Measurements from ENCODE around the gene KIAA0040.
A peak's percentile ranks its signal among the peaks of the same experiment; 100 is the strongest.

KIAA0040 gene

DNA sequence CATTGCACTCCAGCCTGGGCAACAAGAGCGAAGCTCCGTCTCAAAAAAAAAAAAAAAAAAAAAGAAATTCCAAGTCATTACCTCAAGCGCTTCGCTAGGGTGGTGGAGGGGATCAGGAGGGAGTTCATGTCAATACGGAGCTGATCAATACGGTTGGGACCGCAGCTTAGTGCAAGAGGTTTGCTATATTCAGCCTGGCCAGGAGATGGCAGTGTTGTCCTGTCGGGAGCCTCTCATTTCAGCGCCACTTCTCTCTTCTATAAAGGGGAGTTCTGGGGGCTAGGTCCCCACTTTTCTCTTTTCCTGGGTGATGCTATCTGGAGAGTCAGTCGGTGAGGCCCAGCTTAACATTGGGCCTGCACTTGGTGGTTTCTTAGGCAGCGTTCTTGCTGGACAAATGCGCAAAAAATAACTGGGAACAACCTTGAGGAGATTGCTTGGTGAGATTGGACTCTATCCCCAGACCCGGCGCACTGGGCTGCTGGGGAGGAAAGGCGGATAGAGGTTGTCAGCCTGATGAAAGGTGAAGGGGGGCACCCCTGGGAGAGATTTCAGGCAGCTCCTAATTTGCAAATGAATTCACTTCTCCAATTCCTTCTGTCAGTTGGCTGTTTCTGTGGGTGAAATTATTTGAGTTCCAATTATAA lies 40.4 kb downstream of the KIAA0040 start:
- WGBS, result 16% methylated on average over 13 of the region's 15 CpGs
- peaks cover 9% of the 10 kb centered on the region for H3K4me1 ChIP-seq (ENCODE audit: insufficient read depth, low read length)
- H3K9ac ChIP-seq (ENCODE audit: low read depth, low read length), result no peak overlapping the region
- no peaks in the 10 kb centered on the region for H3K9me3 ChIP-seq (ENCODE audit: insufficient read depth, low read depth, low read length)
- H3K4me3 ChIP-seq (ENCODE audit: low read length), result peak overlapping the region; percentile 23
- no peak overlapping the region; the same call in 1 of the 2 replicates for H3K27ac ChIP-seq (ENCODE audit: low read depth, low read length)
- H3K36me3 ChIP-seq (ENCODE audit: insufficient read depth, low read length), result no peaks in the 10 kb centered on the region
- peaks cover 14% of the 10 kb centered on the region for H3K27me3 ChIP-seq (ENCODE audit: insufficient read depth, low read length)

DNA sequence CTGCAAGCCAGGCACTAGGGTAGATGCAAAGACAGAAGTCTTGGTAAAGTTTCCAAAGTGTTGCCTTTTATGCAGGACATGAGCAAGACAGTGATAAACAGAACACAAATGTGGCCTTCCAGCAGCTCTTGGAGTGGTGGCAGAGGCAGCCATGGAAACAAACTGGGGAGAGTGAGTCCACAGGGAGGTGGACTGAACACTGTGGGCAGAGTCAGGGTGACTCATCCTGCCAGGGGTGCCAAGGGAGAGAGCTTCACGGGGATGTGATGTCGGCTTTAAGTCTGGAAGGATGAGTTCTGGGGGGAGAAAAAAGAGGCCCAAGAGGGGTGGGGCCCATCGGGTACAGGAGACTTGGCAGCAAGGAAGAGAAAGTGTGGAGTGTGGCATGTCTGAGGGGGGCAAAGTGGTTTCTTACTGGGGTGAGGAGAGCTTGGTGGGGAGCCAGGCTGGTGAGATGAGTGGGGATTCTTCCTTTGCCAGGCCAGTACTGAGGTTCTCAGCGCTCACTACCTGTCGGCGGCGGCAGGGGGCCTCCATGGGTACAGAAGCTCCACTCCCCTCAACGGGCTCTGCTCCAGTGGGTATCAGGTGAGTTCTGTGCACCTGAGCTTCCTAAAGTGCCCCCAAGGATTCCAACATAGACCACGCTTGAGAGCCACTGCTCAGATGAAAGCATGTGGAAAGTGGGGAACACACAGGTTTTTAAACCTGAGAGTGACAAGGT lies 41.8 kb downstream of the KIAA0040 start:
- Histone ChIP-seq H3K36me3 (ENCODE audit: insufficient read depth, low read length) (no peaks in the 10 kb centered on the region), H3K27me3 (ENCODE audit: insufficient read depth, low read length) (peaks cover 14% of the 10 kb centered on the region), H3K4me1 (ENCODE audit: insufficient read depth, low read length) (peaks cover 14% of the 10 kb centered on the region), H3K4me3 (ENCODE audit: low read length) (no peak overlapping the region), H3K9ac (ENCODE audit: low read depth, low read length) (no peak overlapping the region), H3K9me3 (ENCODE audit: insufficient read depth, low read depth, low read length) (no peaks in the 10 kb centered on the region), H3K27ac (ENCODE audit: low read depth, low read length) (no peak overlapping the region)
- WGBS, result 87% methylated on average over 9 of the region's 9 CpGs

DNA sequence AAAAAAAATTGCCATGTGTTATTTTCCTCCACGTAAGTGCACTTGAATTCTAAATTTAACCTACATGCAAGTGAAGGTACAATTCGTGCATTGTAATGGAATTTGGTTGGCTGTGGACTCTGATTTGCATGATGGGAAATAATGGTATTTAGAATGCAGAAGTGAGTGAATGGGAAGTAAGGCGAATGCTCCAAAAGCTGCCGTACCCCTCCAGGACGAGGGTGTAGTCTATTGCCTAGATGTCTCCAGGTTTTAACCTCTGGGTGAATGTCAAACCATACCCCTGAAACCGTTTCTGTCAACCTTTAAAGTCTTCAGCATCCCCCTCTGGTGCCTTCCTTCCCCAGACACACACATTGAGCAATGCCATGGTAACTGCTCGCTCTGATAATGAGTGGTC lies 44.5 kb downstream of the KIAA0040 start:
- H3K27me3 ChIP-seq (ENCODE audit: insufficient read depth, low read length), result peaks cover 14% of the 10 kb centered on the region
- H3K4me1 ChIP-seq (ENCODE audit: insufficient read depth, low read length), result peaks cover 14% of the 10 kb centered on the region
- no peaks in the 10 kb centered on the region for H3K9me3 ChIP-seq (ENCODE audit: insufficient read depth, low read depth, low read length)
- no peak overlapping the region for H3K4me3 ChIP-seq (ENCODE audit: low read length)
- 85% methylated on average over 7 of the region's 7 CpGs for WGBS
- no peak overlapping the region for H3K9ac ChIP-seq (ENCODE audit: low read depth, low read length)
- no peaks in the 10 kb centered on the region for H3K36me3 ChIP-seq (ENCODE audit: insufficient read depth, low read length)
- no peak overlapping the region for H3K27ac ChIP-seq (ENCODE audit: low read depth, low read length)

DNA sequence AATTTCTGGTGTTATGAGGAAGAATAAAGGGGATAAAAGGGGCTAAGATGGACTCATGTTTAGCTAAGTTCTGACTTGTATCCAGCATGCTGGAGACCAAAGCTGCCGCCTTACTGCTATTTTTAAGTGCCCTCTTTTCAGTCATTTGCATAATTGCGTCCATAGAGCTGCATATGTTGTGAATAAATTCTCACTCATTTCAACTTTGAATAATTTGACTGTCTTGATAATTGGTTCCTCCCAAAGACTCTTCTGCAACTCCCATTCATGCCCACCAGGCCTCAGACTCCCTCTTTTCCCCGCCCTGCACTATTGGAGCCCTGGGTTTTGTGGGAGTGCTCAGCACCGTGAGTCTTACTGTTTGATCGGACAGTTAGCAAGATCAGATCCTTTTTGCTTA lies 45.0 kb downstream of the KIAA0040 start:
- Histone ChIP-seq H3K27ac (ENCODE audit: low read depth, low read length) (no peak overlapping the region), H3K4me3 (ENCODE audit: low read length) (no peak overlapping the region), H3K27me3 (ENCODE audit: insufficient read depth, low read length) (peaks cover 14% of the 10 kb centered on the region), H3K36me3 (ENCODE audit: insufficient read depth, low read length) (no peaks in the 10 kb centered on the region), H3K4me1 (ENCODE audit: insufficient read depth, low read length) (peaks cover 10% of the 10 kb centered on the region; the same call in 1 of the 2 replicates), H3K9ac (ENCODE audit: low read depth, low read length) (no peak overlapping the region), H3K9me3 (ENCODE audit: insufficient read depth, low read depth, low read length) (no peaks in the 10 kb centered on the region)
- 89% methylated on average over 5 of the region's 5 CpGs for WGBS

DNA sequence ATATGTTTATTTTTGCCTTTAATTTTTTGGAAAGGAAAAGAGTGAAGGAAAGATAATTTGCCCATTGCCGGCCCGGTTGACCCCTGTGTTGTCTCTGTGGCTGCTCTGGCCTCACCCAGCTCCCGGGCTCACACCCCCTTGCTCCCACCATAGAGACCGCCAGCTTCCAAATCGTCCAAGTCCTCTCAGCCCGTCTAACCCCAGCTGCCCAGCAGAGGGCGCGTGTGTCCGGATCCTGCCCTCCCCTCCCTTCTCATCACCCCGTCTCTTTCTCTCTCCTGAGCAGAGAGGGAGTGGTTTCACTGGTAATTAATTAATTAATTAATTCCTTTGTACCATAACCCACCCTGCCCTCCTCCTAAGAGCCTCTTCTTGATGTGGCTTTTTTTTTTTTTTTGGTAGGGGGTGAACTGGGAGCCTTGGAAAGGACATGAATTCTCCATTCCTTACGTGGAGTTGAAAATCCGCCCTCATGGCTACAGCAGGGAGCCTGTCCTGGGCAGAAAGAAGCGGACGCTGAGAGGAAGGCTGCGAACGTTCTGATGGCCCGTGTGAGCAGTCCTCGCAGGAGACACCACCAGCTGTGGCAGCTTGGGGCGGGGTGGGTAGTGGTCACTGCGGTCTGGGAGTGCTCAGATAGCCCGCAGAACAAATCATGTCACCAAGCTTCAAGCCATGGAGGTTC lies 45.9 kb downstream of the KIAA0040 start:
- Histone ChIP-seq H3K4me1 (ENCODE audit: insufficient read depth, low read length) (peaks cover 8% of the 10 kb centered on the region; the same call in 1 of the 2 replicates), H3K27me3 (ENCODE audit: insufficient read depth, low read length) (peaks cover 13% of the 10 kb centered on the region), H3K9ac (ENCODE audit: low read depth, low read length) (peak overlapping the region; percentile 48; the same call in 1 of the 2 replicates), H3K36me3 (ENCODE audit: insufficient read depth, low read length) (no peaks in the 10 kb centered on the region), H3K27ac (ENCODE audit: low read depth, low read length) (no peak overlapping the region), H3K9me3 (ENCODE audit: insufficient read depth, low read depth, low read length) (no peaks in the 10 kb centered on the region), H3K4me3 (ENCODE audit: low read length) (peak overlapping the region; percentile 38)
- WGBS, result 44% methylated on average over 17 of the region's 21 CpGs

DNA sequence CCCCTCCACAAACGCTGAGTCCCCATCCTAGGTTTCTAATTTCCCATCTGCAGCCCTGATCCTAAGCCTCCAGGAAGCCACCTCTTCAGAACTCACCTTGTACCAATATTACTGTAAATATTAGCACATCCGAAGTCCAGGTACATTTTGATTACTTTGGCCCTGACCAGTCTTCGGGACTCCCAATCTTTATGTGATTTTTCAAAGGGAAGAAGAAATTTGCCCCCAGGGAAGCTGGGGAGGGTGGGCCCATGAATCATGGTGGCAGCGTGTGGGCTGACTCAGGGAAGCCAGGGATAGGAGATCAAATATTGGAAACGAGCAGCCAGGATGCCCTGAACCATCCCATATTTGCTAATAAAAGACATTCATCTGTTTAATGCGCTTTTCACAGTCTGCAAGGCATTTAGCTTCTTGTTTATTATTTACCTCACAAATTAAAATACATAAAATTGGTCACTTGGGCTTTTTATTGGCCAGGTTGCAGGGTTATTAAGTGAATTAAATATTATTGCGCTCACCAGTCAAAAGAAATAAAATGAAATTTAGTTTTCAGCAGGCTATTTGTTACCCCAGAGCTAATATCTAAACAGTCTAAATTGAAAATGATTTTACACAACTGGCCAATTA lies 46.6 kb downstream of the KIAA0040 start:
- no peaks in the 10 kb centered on the region for H3K36me3 ChIP-seq (ENCODE audit: insufficient read depth, low read length)
- H3K9ac ChIP-seq (ENCODE audit: low read depth, low read length), result no peak overlapping the region
- H3K9me3 ChIP-seq (ENCODE audit: insufficient read depth, low read depth, low read length), result no peaks in the 10 kb centered on the region
- H3K4me3 ChIP-seq (ENCODE audit: low read length), result no peak overlapping the region
- H3K4me1 ChIP-seq (ENCODE audit: insufficient read depth, low read length), result peaks cover 8% of the 10 kb centered on the region; the same call in 1 of the 2 replicates
- 82% methylated on average over 5 of the region's 7 CpGs for WGBS
- no peak overlapping the region for H3K27ac ChIP-seq (ENCODE audit: low read depth, low read length)
- H3K27me3 ChIP-seq (ENCODE audit: insufficient read depth, low read length), result peaks cover 7% of the 10 kb centered on the region

DNA sequence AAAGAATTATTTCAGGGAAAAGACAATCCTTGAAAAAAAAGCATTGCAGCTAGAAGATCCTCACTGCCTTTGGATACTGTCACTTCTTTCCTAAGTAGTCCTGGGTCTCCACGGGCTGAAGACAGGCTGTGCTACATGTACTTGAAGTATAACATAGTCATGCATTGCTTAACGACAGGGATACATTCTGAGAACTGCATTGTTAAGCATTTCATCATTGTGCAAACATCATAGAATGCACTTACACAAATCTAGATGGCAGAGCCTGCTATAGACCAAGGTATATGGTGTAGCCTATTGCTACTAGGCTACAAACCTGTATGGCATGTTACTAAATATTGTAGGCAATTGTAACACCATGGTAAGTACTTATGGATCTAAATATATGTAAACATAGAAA lies 54.0 kb downstream of the KIAA0040 start:
- WGBS, result 81% methylated on average over 2 of the region's 2 CpGs
- Histone ChIP-seq H3K9ac (ENCODE audit: low read depth, low read length) (no peak overlapping the region), H3K4me1 (ENCODE audit: insufficient read depth, low read length) (no peaks in the 10 kb centered on the region), H3K9me3 (ENCODE audit: insufficient read depth, low read depth, low read length) (no peaks in the 10 kb centered on the region), H3K36me3 (ENCODE audit: insufficient read depth, low read length) (no peaks in the 10 kb centered on the region), H3K4me3 (ENCODE audit: low read length) (no peak overlapping the region), H3K27me3 (ENCODE audit: insufficient read depth, low read length) (no peaks in the 10 kb centered on the region), H3K27ac (ENCODE audit: low read depth, low read length) (no peak overlapping the region)

DNA sequence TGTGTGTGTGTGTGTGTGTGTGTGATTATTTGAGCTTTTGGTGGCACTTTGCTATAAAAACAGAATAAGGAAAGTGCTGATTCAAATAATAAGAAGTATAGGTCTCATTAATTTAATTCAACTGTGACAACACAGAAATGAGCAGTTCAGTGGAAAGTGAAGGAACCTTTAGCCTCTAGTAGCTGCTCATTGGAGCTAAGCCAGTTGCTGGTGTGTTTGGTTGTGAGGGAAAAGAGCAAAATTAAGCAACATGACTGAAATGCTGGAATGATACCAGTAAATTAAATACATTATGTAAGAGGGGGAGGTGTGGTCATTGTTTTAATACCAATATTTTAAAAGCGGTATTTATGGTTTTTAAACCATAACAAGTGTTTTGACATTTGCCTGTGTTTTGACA lies 55.2 kb downstream of the KIAA0040 start:
- Histone ChIP-seq H3K36me3 (ENCODE audit: insufficient read depth, low read length) (no peaks in the 10 kb centered on the region), H3K9ac (ENCODE audit: low read depth, low read length) (no peak overlapping the region), H3K9me3 (ENCODE audit: insufficient read depth, low read depth, low read length) (no peaks in the 10 kb centered on the region), H3K4me3 (ENCODE audit: low read length) (no peak overlapping the region), H3K4me1 (ENCODE audit: insufficient read depth, low read length) (no peaks in the 10 kb centered on the region), H3K27ac (ENCODE audit: low read depth, low read length) (no peak overlapping the region), H3K27me3 (ENCODE audit: insufficient read depth, low read length) (no peaks in the 10 kb centered on the region)
- 100% methylated on average over 1 of the region's 1 CpG for WGBS

DNA sequence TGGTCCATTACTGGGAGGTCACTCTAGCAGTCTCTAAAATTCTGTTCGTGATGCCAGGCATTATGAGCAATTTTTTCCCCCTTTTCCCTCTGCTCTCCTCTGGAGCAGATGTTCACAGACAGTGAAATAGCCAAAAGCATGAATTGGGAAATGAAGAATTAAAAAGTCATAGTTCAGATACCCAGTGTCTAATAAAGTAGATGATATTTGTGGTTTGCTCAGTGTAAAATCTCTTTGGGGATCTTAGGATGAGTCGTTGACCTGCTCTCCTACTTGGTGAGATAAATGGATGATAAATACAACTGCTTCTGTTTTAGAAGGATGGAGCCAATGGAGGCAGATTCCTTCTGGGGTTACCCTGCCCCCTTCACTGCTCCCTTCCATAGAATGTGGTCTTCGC lies 56.3 kb downstream of the KIAA0040 start:
- WGBS, result 93% methylated on average over 3 of the region's 3 CpGs
- Histone ChIP-seq H3K36me3 (ENCODE audit: insufficient read depth, low read length) (no peaks in the 10 kb centered on the region), H3K4me3 (ENCODE audit: low read length) (no peak overlapping the region), H3K27ac (ENCODE audit: low read depth, low read length) (no peak overlapping the region), H3K9ac (ENCODE audit: low read depth, low read length) (no peak overlapping the region), H3K27me3 (ENCODE audit: insufficient read depth, low read length) (no peaks in the 10 kb centered on the region), H3K4me1 (ENCODE audit: insufficient read depth, low read length) (peaks cover 10% of the 10 kb centered on the region), H3K9me3 (ENCODE audit: insufficient read depth, low read depth, low read length) (no peaks in the 10 kb centered on the region)

DNA sequence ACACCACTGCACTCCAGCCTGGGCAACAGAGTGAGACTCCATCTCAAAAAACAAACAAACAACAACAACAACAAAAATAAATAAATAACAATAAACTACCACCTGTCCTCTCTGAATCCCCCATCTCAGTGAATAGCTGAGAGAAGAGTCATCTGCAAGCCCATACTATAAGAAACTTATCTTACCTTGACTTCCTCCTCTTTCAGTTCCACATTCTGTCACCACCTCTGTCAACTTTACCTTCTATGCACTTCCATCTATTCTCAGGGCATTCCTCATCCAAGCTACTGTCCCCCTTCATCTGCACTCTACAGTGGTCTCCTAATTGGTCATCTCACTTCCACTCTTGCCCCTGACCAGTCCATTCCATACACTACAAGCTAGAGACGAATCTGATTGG lies 58.1 kb downstream of the KIAA0040 start:
- no peak overlapping the region for H3K4me3 ChIP-seq (ENCODE audit: low read length)
- H3K36me3 ChIP-seq (ENCODE audit: insufficient read depth, low read length), result no peaks in the 10 kb centered on the region
- H3K9me3 ChIP-seq (ENCODE audit: insufficient read depth, low read depth, low read length), result no peaks in the 10 kb centered on the region
- no peaks in the 10 kb centered on the region for H3K27me3 ChIP-seq (ENCODE audit: insufficient read depth, low read length)
- H3K4me1 ChIP-seq (ENCODE audit: insufficient read depth, low read length), result peaks cover 25% of the 10 kb centered on the region
- no peak overlapping the region for H3K27ac ChIP-seq (ENCODE audit: low read depth, low read length)
- WGBS, result 87% methylated on average over 1 of the region's 1 CpG
- no peak overlapping the region for H3K9ac ChIP-seq (ENCODE audit: low read depth, low read length)

All from HUES64 (cell line).